ENCODE results near the gene UBASH3B.

DNA sequence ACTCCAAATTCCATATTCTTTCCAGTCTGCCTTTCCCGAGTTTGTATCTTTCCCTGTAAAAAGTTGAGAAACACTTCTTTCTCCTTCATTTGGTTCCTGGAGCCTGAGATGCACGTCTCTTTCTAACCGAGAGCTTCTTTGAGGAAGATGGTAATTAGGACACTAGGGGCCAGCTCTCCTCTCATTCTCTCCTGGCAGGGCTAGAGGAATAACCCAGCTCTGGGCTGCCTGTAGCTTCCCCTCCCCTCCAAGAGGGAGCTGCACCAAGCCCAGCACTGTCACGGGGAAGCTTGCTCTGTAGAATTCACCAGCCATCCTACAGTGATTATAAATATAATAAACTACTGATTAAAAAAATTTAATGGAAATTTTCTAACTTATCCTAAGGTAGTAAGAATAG is 26.9 kb downstream of the UBASH3B start:
- TF ChIP-seq POLR2A (IDR thresholded peaks at IDR 0.05; ENCODE audit: extremely low read depth, insufficient read length): no peak
- TF ChIP-seq, protein P1, sequence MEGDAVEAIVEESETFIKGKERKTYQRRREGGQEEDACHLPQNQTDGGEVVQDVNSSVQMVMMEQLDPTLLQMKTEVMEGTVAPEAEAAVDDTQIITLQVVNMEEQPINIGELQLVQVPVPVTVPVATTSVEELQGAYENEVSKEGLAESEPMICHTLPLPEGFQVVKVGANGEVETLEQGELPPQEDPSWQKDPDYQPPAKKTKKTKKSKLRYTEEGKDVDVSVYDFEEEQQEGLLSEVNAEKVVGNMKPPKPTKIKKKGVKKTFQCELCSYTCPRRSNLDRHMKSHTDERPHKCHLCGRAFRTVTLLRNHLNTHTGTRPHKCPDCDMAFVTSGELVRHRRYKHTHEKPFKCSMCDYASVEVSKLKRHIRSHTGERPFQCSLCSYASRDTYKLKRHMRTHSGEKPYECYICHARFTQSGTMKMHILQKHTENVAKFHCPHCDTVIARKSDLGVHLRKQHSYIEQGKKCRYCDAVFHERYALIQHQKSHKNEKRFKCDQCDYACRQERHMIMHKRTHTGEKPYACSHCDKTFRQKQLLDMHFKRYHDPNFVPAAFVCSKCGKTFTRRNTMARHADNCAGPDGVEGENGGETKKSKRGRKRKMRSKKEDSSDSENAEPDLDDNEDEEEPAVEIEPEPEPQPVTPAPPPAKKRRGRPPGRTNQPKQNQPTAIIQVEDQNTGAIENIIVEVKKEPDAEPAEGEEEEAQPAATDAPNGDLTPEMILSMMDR (IDR thresholded peaks at IDR 0.05; ENCODE audit: low read depth, low read length): no peak
- TF ChIP-seq, protein P2, sequence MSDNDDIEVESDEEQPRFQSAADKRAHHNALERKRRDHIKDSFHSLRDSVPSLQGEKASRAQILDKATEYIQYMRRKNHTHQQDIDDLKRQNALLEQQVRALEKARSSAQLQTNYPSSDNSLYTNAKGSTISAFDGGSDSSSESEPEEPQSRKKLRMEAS (IDR thresholded peaks at IDR 0.05; ENCODE audit: low read depth, low read length): no peak
